Gastrocnemius medialis (tissue), 4 donors: ENCODE data around the gene STARD3. TPM values are rescaled to one million over a fixed set of nuclear protein-coding genes. Genes with fewer than 3 reads are reported as not detected.

Experiments used
- ATAC-seq, 2 donors: fragments of 150-250 bp; one replicate each; pipeline ENCODE4 v1.9.1; 2016
- DNase-seq, 2 donors: peaks; one replicate each; pipeline ENCODE4 v3.0.0-alpha.2; 2019
- H3K27ac ChIP-seq, 4 donors: fragments of 200-600 bp; sonication (generic); 1 replicate in 1 of 4; 2 replicates in 3 of 4; pipeline ENCODE4 v1.5.1; 2016 to 2018; ENCODE audit warnings: mild to moderate bottlenecking in 2 of 4, moderate library complexity in 1 of 4
- H3K27me3 ChIP-seq, 3 donors: fragments of 200-600 bp; sonication (generic) in 2 of 3; 1 replicate in 1 of 3; 2 replicates in 2 of 3; pipeline versions ENCODE4 v1.5.1 to v1.6.0; 2016 to 2019; ENCODE audit warnings: mild to moderate bottlenecking in 1 of 3, moderate library complexity in 1 of 3
- H3K36me3 ChIP-seq, 2 donors: fragments of 200-600 bp; sonication (generic) in 1 of 2; one replicate each; pipeline ENCODE4 v1.5.1; 2017 to 2018
- H3K4me1 ChIP-seq, 2 donors: fragments of 200-600 bp; sonication (generic) in 1 of 2; one replicate each; pipeline ENCODE4 v1.5.1; 2016 to 2017; ENCODE audit warnings: mild to moderate bottlenecking in 2 of 2
- H3K4me3 ChIP-seq, 4 donors: fragments of 200-600 bp; sonication (generic) in 3 of 4; 1 replicate in 1 of 4; 2 replicates in 3 of 4; pipeline ENCODE4 v1.5.1; 2016 to 2019; ENCODE audit warnings: mild to moderate bottlenecking in 2 of 4
- H3K9me3 ChIP-seq, 3 donors: fragments of 200-600 bp; sonication (generic) in 2 of 3; 1 replicate in 1 of 3; 2 replicates in 2 of 3; pipeline ENCODE4 v1.5.1; 2016 to 2019
- CTCF ChIP-seq, 5 experiments: fragments of 450-650 bp in 3 of 5; fragments of 200-600 bp in 2 of 5; sonication (generic) in 2 of 5; IDR thresholded peaks in 4 of 5; conservative IDR thresholded peaks in 1 of 5; 1 replicate in 4 of 5; 2 replicates in 1 of 5; pipeline ENCODE4 v1.5.1; 2016 to 2019; ENCODE audit warnings: antibody characterized with exemption in 5 of 5, mild to moderate bottlenecking in 3 of 5, moderate library complexity in 3 of 5
- POLR2A ChIP-seq, 2 donors: fragments of 450-650 bp; IDR thresholded peaks; one replicate each; pipeline ENCODE4 v1.6.1; 2017; ENCODE audit warnings: antibody characterized with exemption in 2 of 2, mild to moderate bottlenecking in 2 of 2, moderate library complexity in 2 of 2
- in situ Hi-C, 4 donors: fragments of 200-750 bp; cut with MboI; loops; one replicate each; pipeline versions ENCODE4 v1.15.0 to v1.8.0; 2017; ENCODE audit warnings: low sequenced_read_pairs in 4 of 4
- intact Hi-C: fragments of 100-400 bp; cut with DNase I; formaldehyde crosslinking; loops from one replicate; pipeline ENCODE4 v1.15.1; 2023; ENCODE audit warnings: low total_unique reads
- total RNA-seq, 4 donors: library from RNA; depleted of rRNA; stranded (reverse); fragments of >200 nt; gene quantifications; one replicate each; pipeline versions ENCODE4 v1.1.0 to v1.2.3, GENCODE V29; 2016

The STARD3 gene
- total RNA-seq, 4 donors from 2014 or later: 31.0 to 41.7 (median 41.0) TPM

GRCh38 chr17:39595294-39595693 is 41.6 kb upstream of the STARD3 start:
- peaks cover 8 to 11% of the 10 kb centered on the region in 2 donors for H3K4me1 ChIP-seq
- ATAC-seq: no peak
- TF ChIP-seq POLR2A (IDR thresholded peaks at IDR 0.05) (no peak), CTCF (IDR thresholded peaks at IDR 0.05 in 4 of 5, conservative IDR thresholded peaks at IDR 0.05 in 1 of 5) (no peak)
- H3K27ac ChIP-seq: no peak overlapping the region
- no peaks in the 10 kb centered on the region for H3K9me3 ChIP-seq
- H3K36me3 ChIP-seq: no peaks in the 10 kb centered on the region
- no peak for DNase-seq
- intact Hi-C loops: no loop called here
- no peak overlapping the region for H3K4me3 ChIP-seq
- H3K27me3 ChIP-seq: peaks cover 57 to 72% (median 67%) of the 10 kb centered on the region in 3 donors
- in situ Hi-C loops: no loop called here

DNA sequence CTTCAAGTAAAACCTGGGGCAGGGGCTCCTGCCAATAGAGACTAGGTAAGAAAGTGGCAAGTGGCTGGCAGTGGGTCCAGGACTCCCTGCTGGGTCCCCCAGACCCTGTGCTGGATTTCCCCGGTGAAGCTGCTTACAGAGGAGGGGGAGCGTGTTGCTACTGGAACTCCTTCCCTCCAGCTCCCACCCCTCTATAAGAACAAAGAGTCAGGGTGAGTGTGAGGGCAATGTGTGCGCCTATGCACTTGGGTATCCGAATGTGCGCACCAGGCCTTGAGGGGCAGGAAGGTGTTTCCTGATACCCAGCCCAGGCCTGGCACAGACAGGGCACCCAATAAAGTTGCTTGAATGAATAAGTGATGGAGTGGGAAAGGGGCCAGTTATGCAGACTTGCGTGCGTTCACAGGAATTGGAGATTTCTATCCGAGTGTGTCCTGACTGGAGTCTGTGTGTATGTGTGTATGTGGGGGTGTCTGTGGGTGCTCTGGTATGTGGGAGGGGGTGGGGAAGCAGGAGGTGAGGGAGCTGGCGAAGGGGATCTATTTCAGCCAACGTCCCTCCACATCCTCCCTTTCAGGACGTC is 40.9 kb upstream of the STARD3 start:
- no peak for TF ChIP-seq POLR2A (IDR thresholded peaks at IDR 0.05)
- no peak for TF ChIP-seq CTCF (IDR thresholded peaks at IDR 0.05 in 4 of 5, conservative IDR thresholded peaks at IDR 0.05 in 1 of 5)
- Histone ChIP-seq H3K36me3 (no peaks in the 10 kb centered on the region), H3K9me3 (no peaks in the 10 kb centered on the region), H3K27me3 (peaks cover 64 to 79% (median 74%) of the 10 kb centered on the region in 3 donors), H3K4me1 (peaks cover 8 to 11% of the 10 kb centered on the region in 2 donors), H3K27ac (no peak overlapping the region), H3K4me3 (no peak overlapping the region)
- intact Hi-C loops (no loop called here), in situ Hi-C loops (no loop called here)
- ATAC-seq (no peak), DNase-seq (no peak)

DNA sequence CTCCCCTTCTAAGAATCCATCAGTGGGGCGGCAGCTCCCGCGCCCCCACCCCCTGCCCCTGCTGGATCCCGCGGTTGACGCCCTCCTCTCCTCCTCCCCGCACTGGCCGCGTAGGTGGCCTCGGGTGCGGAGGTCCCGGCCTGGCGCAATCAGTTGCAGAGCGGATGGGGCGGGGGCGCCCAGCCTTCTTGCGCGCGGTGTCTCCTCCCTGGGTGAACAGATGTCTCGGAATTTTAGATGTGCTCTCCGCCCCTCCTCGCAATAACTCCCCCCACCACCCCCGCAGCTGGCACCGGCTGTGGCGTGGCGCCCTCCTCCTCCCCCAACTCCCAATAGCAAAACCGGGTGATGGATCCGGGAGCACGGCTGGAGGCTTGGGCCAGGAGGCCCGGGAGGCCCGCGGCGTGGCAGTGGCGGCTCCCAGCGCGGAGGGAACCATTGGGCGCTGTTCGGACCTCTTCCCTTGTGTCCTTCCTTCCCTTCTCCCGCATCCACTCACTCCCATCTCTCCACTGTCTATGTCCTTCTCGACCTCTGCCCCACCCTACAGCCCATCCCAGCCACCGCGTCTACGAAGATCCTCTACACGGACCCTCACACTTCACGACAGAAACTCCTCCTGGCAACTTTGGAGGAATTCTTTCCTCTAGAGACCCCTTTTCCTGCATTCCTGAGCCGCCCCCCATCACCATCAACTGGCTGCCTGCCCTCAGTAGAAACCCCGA is 40.2 kb upstream of the STARD3 start:
- Histone ChIP-seq H3K9me3 (no peaks in the 10 kb centered on the region), H3K27me3 (peaks cover 71 to 83% (median 81%) of the 10 kb centered on the region in 3 donors), H3K4me3 (no peak overlapping the region), H3K4me1 (peaks cover 8 to 11% of the 10 kb centered on the region in 2 donors), H3K27ac (no peak overlapping the region), H3K36me3 (no peaks in the 10 kb centered on the region)
- no peak for TF ChIP-seq POLR2A (IDR thresholded peaks at IDR 0.05)
- TF ChIP-seq CTCF (IDR thresholded peaks at IDR 0.05 in 4 of 5, conservative IDR thresholded peaks at IDR 0.05 in 1 of 5): no peak
- intact Hi-C loops (no loop called here), in situ Hi-C loops (no loop called here)
- DNase-seq (no peak), ATAC-seq (no peak)

- H3K36me3 ChIP-seq: no peaks in the 10 kb centered on the region
- intact Hi-C loops (no loop called here), in situ Hi-C loops (no loop called here)
- no peak overlapping the region for H3K27ac ChIP-seq
- peaks cover 76 to 90% (median 89%) of the 10 kb centered on the region in 3 donors for H3K27me3 ChIP-seq
- DNase-seq (no peak), ATAC-seq (no peak)
- H3K4me1 ChIP-seq: peaks cover 8 to 11% of the 10 kb centered on the region in 2 donors
- no peaks in the 10 kb centered on the region for H3K9me3 ChIP-seq
- H3K4me3 ChIP-seq: no peak overlapping the region
- TF ChIP-seq POLR2A (IDR thresholded peaks at IDR 0.05): no peak
- no peak for TF ChIP-seq CTCF (IDR thresholded peaks at IDR 0.05 in 4 of 5, conservative IDR thresholded peaks at IDR 0.05 in 1 of 5)
These were observed 39.4 kb upstream of the STARD3 start for GRCh38 chr17:39597372-39598046.
